ENCODE data around the gene DLG5. TPM values are rescaled to one million over a fixed set of nuclear protein-coding genes. Genes with fewer than 3 reads are reported as not detected.

DLG5 gene
- total RNA-seq, 3 donors from 2014 or later: 43.0 to 192 (median 138) TPM

- no peaks in the 10 kb centered on the region for H3K36me3 ChIP-seq
- no peak for TF ChIP-seq POLR2AphosphoS5 (IDR thresholded peaks at IDR 0.05)
- no peak for TF ChIP-seq CTCF (IDR thresholded peaks at IDR 0.05)
- TF ChIP-seq POLR2A (IDR thresholded peaks at IDR 0.05): no peak
- DNase-seq (ENCODE audit: low spot score in 2 of 2): no peak
- H3K27me3 ChIP-seq: no peaks in the 10 kb centered on the region
- intact Hi-C loops (cut with DNase I; ENCODE audit: low total_unique reads): no loop called here
- peaks cover 0 to 33% of the 10 kb centered on the region in 2 donors for H3K4me1 ChIP-seq
- peak overlapping the region; percentile 25 to 34 for H3K27ac ChIP-seq
- no peak overlapping the region for H3K4me3 ChIP-seq
- H3K9me3 ChIP-seq: no peaks in the 10 kb centered on the region
Observed at GRCh38 chr10:77905086-77905748, 21.3 kb downstream of the DLG5 start.

- Histone ChIP-seq H3K36me3 (no peaks in the 10 kb centered on the region), H3K4me3 (no peak overlapping the region), H3K9me3 (no peaks in the 10 kb centered on the region), H3K27me3 (no peaks in the 10 kb centered on the region), H3K27ac (peak overlapping the region in 1 of 2 donors; percentile 13), H3K4me1 (peaks cover 2 to 43% of the 10 kb centered on the region in 2 donors)
- intact Hi-C loops (cut with DNase I; ENCODE audit: low total_unique reads): no loop called here
- DNase-seq (ENCODE audit: low spot score in 2 of 2): no peak
- TF ChIP-seq POLR2AphosphoS5 (IDR thresholded peaks at IDR 0.05) (no peak), POLR2A (IDR thresholded peaks at IDR 0.05) (no peak), CTCF (IDR thresholded peaks at IDR 0.05) (no peak)
Observed at GRCh38 chr10:77904100-77904840, 22.3 kb downstream of the DLG5 start.

GRCh38 chr10:77902159-77902558 is 24.4 kb downstream of the DLG5 start:
- TF ChIP-seq POLR2A (IDR thresholded peaks at IDR 0.05): no peak
- no peak for TF ChIP-seq CTCF (IDR thresholded peaks at IDR 0.05)
- no peak for TF ChIP-seq POLR2AphosphoS5 (IDR thresholded peaks at IDR 0.05)
- Histone ChIP-seq H3K36me3 (no peaks in the 10 kb centered on the region), H3K27ac (peak overlapping the region; percentile 72 to 73), H3K4me3 (peak overlapping the region in 1 of 3 donors; percentile 23), H3K27me3 (no peaks in the 10 kb centered on the region), H3K9me3 (no peaks in the 10 kb centered on the region), H3K4me1 (peaks cover 14 to 46% of the 10 kb centered on the region in 2 donors)
- no peak for DNase-seq (ENCODE audit: low spot score in 2 of 2)
- intact Hi-C loops (cut with DNase I; ENCODE audit: low total_unique reads): no loop called here

GRCh38 chr10:77901743-77902142 is 24.8 kb downstream of the DLG5 start:
- peak overlapping the region; percentile 72 to 73 for H3K27ac ChIP-seq
- DNase-seq (ENCODE audit: low spot score in 2 of 2): no peak
- H3K27me3 ChIP-seq: no peaks in the 10 kb centered on the region
- no peaks in the 10 kb centered on the region for H3K36me3 ChIP-seq
- no peaks in the 10 kb centered on the region for H3K9me3 ChIP-seq
- H3K4me3 ChIP-seq: peak overlapping the region in 2 of 3 donors; percentile 11 to 23
- H3K4me1 ChIP-seq: peaks cover 14 to 42% of the 10 kb centered on the region in 2 donors
- TF ChIP-seq POLR2AphosphoS5 (IDR thresholded peaks at IDR 0.05) (no peak), CTCF (IDR thresholded peaks at IDR 0.05) (no peak), POLR2A (IDR thresholded peaks at IDR 0.05) (no peak)
- intact Hi-C loops (cut with DNase I; ENCODE audit: low total_unique reads): no loop called here

- Histone ChIP-seq H3K9me3 (no peaks in the 10 kb centered on the region), H3K27ac (peak overlapping the region; percentile 88 to 89), H3K4me1 (peaks cover 14 to 39% of the 10 kb centered on the region in 2 donors), H3K4me3 (no peak overlapping the region), H3K36me3 (no peaks in the 10 kb centered on the region), H3K27me3 (no peaks in the 10 kb centered on the region)
- DNase-seq (ENCODE audit: low spot score in 2 of 2): no peak
- no peak for TF ChIP-seq CTCF (IDR thresholded peaks at IDR 0.05)
- no peak for TF ChIP-seq POLR2AphosphoS5 (IDR thresholded peaks at IDR 0.05)
- TF ChIP-seq POLR2A (IDR thresholded peaks at IDR 0.05): no peak
- intact Hi-C loops (cut with DNase I; ENCODE audit: low total_unique reads): no loop called here
Observed at GRCh38 chr10:77899690-77900089, 26.9 kb downstream of the DLG5 start.
